SK-N-SH treated with all-trans-retinoic acid at 6 μM for 48 hours (cell line): ENCODE measurements around the gene FAM114A2.

Experiments used
- ATAC-seq: fragments of 200-7000 bp; cut with Tn5 transposase; 3 replicates; pipeline ENCODE4 v1.9.1; 2020; ENCODE audit warnings: mild to moderate bottlenecking, moderate library complexity
- BACH2 ChIP-seq: fragments of 250-450 bp; sonication (Bioruptor Pico); IDR thresholded peaks from 2 replicates; pipeline ENCODE4 v1.9.0; 2021; ENCODE audit warnings: mild to moderate bottlenecking, borderline replicate concordance
- CREB5 ChIP-seq: fragments of 250-450 bp; sonication (Bioruptor Pico); IDR thresholded peaks from 2 replicates; pipeline ENCODE4 v1.5.1; 2020; ENCODE audit warnings: low read depth, mild to moderate bottlenecking, moderate library complexity
- CSRNP3 ChIP-seq: fragments of 250-450 bp; sonication (Bioruptor Pico); IDR thresholded peaks from 2 replicates; pipeline ENCODE4 v1.5.1; 2021; ENCODE audit warnings: mild to moderate bottlenecking, moderate library complexity
- ISL1 ChIP-seq: fragments of 250-450 bp; sonication (Bioruptor Pico); IDR thresholded peaks from 2 replicates; pipeline ENCODE4 v2.1.2; 2022; ENCODE audit warnings: mild to moderate bottlenecking, moderate library complexity
- OSR1 ChIP-seq: fragments of 250-450 bp; sonication (Bioruptor Pico); IDR thresholded peaks from 2 replicates; pipeline ENCODE4 v1.8.0; 2022; ENCODE audit warnings: moderate library complexity, mild to moderate bottlenecking, inconsistent platforms
- PATZ1 ChIP-seq: fragments of 250-450 bp; sonication (Bioruptor Pico); IDR thresholded peaks from 2 replicates; pipeline ENCODE4 v1.8.0; 2020; ENCODE audit warnings: mild to moderate bottlenecking, moderate library complexity, borderline replicate concordance
- POU6F1 ChIP-seq: fragments of 250-450 bp; sonication (Bioruptor Pico); IDR thresholded peaks from 2 replicates; pipeline ENCODE4 v1.8.0; 2021; ENCODE audit warnings: low read depth, mild to moderate bottlenecking, moderate library complexity, borderline replicate concordance
- PPARA ChIP-seq: fragments of 250-450 bp; sonication (Bioruptor Pico); IDR thresholded peaks from 2 replicates; pipeline ENCODE4 v1.5.0; 2020; ENCODE audit warnings: mild to moderate bottlenecking, borderline replicate concordance
- RARB ChIP-seq: fragments of 250-450 bp; sonication (Bioruptor Pico); IDR thresholded peaks from 2 replicates; pipeline ENCODE4 v1.8.0; 2021; ENCODE audit warnings: mild to moderate bottlenecking, moderate library complexity
- SNAI2 ChIP-seq: fragments of 250-450 bp; sonication (Bioruptor Pico); IDR thresholded peaks from 2 replicates; pipeline ENCODE4 v1.5.0; 2020; ENCODE audit warnings: mild to moderate bottlenecking, moderate library complexity
- TCF4 ChIP-seq: fragments of 250-450 bp; sonication (Bioruptor Pico); IDR thresholded peaks from 2 replicates; pipeline ENCODE4 v1.8.0; 2021; ENCODE audit warnings: mild to moderate bottlenecking, moderate library complexity, borderline replicate concordance
- TSHZ2 ChIP-seq: fragments of 250-450 bp; sonication (Bioruptor Pico); IDR thresholded peaks from 2 replicates; pipeline ENCODE4 v1.5.0; 2020; ENCODE audit warnings: mild to moderate bottlenecking, moderate library complexity
- ZC3H10 ChIP-seq: fragments of 250-450 bp; sonication (Bioruptor Pico); IDR thresholded peaks from 2 replicates; pipeline ENCODE4 v1.5.1; 2021; ENCODE audit warnings: mild to moderate bottlenecking, moderate library complexity
- ZFP3 ChIP-seq: fragments of 250-450 bp; sonication (Bioruptor Pico); IDR thresholded peaks from 2 replicates; pipeline ENCODE4 v1.5.0; 2020; ENCODE audit warnings: mild to moderate bottlenecking, moderate library complexity
- ZFP30 ChIP-seq: fragments of 450-650 bp; formaldehyde crosslinking; IDR thresholded peaks from 2 replicates; pipeline ENCODE4 v1.5.0; 2022; ENCODE audit warnings: mild to moderate bottlenecking, moderate library complexity
- ZNF565 ChIP-seq: fragments of 450-650 bp; formaldehyde crosslinking; conservative IDR thresholded peaks from 2 replicates; pipeline ENCODE4 v1.5.0; 2020; ENCODE audit warnings: low read depth, mild to moderate bottlenecking, moderate library complexity
- ZNF70 ChIP-seq: fragments of 450-650 bp; formaldehyde crosslinking; IDR thresholded peaks from 2 replicates; pipeline ENCODE4 v1.5.0; 2020; ENCODE audit warnings: mild to moderate bottlenecking, moderate library complexity
- ZNF8 ChIP-seq: fragments of 450-650 bp; formaldehyde crosslinking; IDR thresholded peaks from 2 replicates; pipeline ENCODE4 v1.5.0; 2020; ENCODE audit warnings: mild to moderate bottlenecking, moderate library complexity

Gene FAM114A2

GRCh38 chr5:154053468-154053867 lies 14.8 kb upstream of the FAM114A2 start (continued):
- TF ChIP-seq ISL1 (CRISPR knock-in tag) (no peak), SNAI2 (CRISPR knock-in tag) (no peak), PATZ1 (CRISPR knock-in tag) (no peak), CSRNP3 (CRISPR knock-in tag) (no peak), PPARA (CRISPR knock-in tag) (no peak), ZFP3 (CRISPR knock-in tag) (no peak)

GRCh38 chr5:154049636-154050035 lies 10.9 kb upstream of the FAM114A2 start:
- TF ChIP-seq ZNF8 (no peak), RARB (CRISPR knock-in tag) (no peak), ZNF565 (CRISPR knock-in tag) (no peak), OSR1 (CRISPR knock-in tag) (no peak), PATZ1 (CRISPR knock-in tag) (no peak)
- no peak for ATAC-seq

GRCh38 chr5:154047324-154047723 lies 8.6 kb upstream of the FAM114A2 start:
- ATAC-seq: no peak
- TF ChIP-seq ZFP30 (CRISPR knock-in tag): no peak
- TF ChIP-seq ZFP3 (CRISPR knock-in tag): no peak
- TF ChIP-seq ISL1 (CRISPR knock-in tag): no peak
- no peak for TF ChIP-seq CREB5 (CRISPR knock-in tag)
- TF ChIP-seq TSHZ2: no peak
- no peak for TF ChIP-seq CSRNP3 (CRISPR knock-in tag)
- TF ChIP-seq ZC3H10 (CRISPR knock-in tag): no peak
- TF ChIP-seq POU6F1: no peak

GRCh38 chr5:154046486-154046885 lies 7.8 kb upstream of the FAM114A2 start:
- ATAC-seq: no peak
- TF ChIP-seq TCF4 (CRISPR knock-in tag): no peak
- TF ChIP-seq ZNF565 (CRISPR knock-in tag): no peak
- no peak for TF ChIP-seq ISL1 (CRISPR knock-in tag)
- TF ChIP-seq OSR1 (CRISPR knock-in tag): no peak
- TF ChIP-seq ZNF70: no peak
- no peak for TF ChIP-seq ZNF8
- no peak for TF ChIP-seq BACH2 (CRISPR knock-in tag)
- no peak for TF ChIP-seq TSHZ2
- TF ChIP-seq CSRNP3 (CRISPR knock-in tag): no peak
- no peak for TF ChIP-seq SNAI2 (CRISPR knock-in tag)
